ENCODE data around the gene CATSPERE. TPM values are rescaled to one million over a fixed set of nuclear protein-coding genes. Genes with fewer than 3 reads are reported as not detected.

The CATSPERE gene
- total RNA-seq, 1 experiment from 2014 or later, result 0.14 TPM

GRCh38 chr1:244422174-244422573 is 38.9 kb upstream of the CATSPERE start:
- no peaks in the 10 kb centered on the region for H3K9me3 Mint-ChIP-seq (ENCODE audit: unreplicated experiment)
- no peak for DNase-seq
- POLR2A ChIA-PET, result no interaction called here
- no peaks in the 10 kb centered on the region for H3K27me3 Mint-ChIP-seq (ENCODE audit: insufficient read depth, unreplicated experiment)
- Histone ChIP-seq H3K27me3 (replicated peaks; ENCODE audit: control insufficient read depth, insufficient read depth, low read length) (no peaks in the 10 kb centered on the region), H3K9me3 (no peaks in the 10 kb centered on the region), H3K4me3 (ENCODE audit: low read depth, low read length) (no peak overlapping the region), H3K4me1 (no peaks in the 10 kb centered on the region), H3K36me3 (ENCODE audit: control insufficient read depth, insufficient read depth, low read length) (peaks cover under 1% of the 10 kb centered on the region; the same call in 1 of the 2 replicates)
- CTCF ChIA-PET, result no interaction called here
- H3K27ac Mint-ChIP-seq (ENCODE audit: unreplicated experiment), result no peak overlapping the region
- intact Hi-C loops (cut with micrococcal nuclease; ENCODE audit: unreplicated experiment), result no loop called here
- peaks cover 56% of the 10 kb centered on the region for H3K36me3 Mint-ChIP-seq (ENCODE audit: insufficient read depth, unreplicated experiment)
- no peak overlapping the region for H3K4me3 Mint-ChIP-seq (ENCODE audit: unreplicated experiment)
- no TSS peak for BruUV-seq (replicated peaks)
- no peak for TF ChIP-seq CTCF (IDR thresholded peaks at IDR 0.05; ENCODE audit: insufficient read depth in 1 of 2, low read depth in 1 of 2, low read length in 1 of 2, severe bottlenecking in 1 of 2, unreplicated experiment in 1 of 2)
- no peaks in the 10 kb centered on the region for H3K4me1 Mint-ChIP-seq (ENCODE audit: low read depth, unreplicated experiment)

GRCh38 chr1:244424649-244425334 is 36.3 kb upstream of the CATSPERE start:
- ChIA-PET CTCF (interaction anchor here (1.5 kb wide), 1 partner anchor 10 kb away, joined by 3 read pairs; no protein-coding TSS in a partner anchor), POLR2A (no interaction called here)
- H3K4me1 Mint-ChIP-seq (ENCODE audit: low read depth, unreplicated experiment), result no peaks in the 10 kb centered on the region
- intact Hi-C loops (cut with micrococcal nuclease; ENCODE audit: unreplicated experiment), result no loop called here
- Histone ChIP-seq H3K4me3 (ENCODE audit: low read depth, low read length) (no peak overlapping the region), H3K36me3 (ENCODE audit: control insufficient read depth, insufficient read depth, low read length) (no peaks in the 10 kb centered on the region), H3K27me3 (replicated peaks; ENCODE audit: control insufficient read depth, insufficient read depth, low read length) (no peaks in the 10 kb centered on the region), H3K9me3 (no peaks in the 10 kb centered on the region), H3K4me1 (no peaks in the 10 kb centered on the region)
- H3K36me3 Mint-ChIP-seq (ENCODE audit: insufficient read depth, unreplicated experiment), result peaks cover 44% of the 10 kb centered on the region
- no peaks in the 10 kb centered on the region for H3K9me3 Mint-ChIP-seq (ENCODE audit: unreplicated experiment)
- TF ChIP-seq CTCF (IDR thresholded peaks at IDR 0.05; ENCODE audit: insufficient read depth in 1 of 2, low read depth in 1 of 2, low read length in 1 of 2, severe bottlenecking in 1 of 2, unreplicated experiment in 1 of 2), result no peak
- no peaks in the 10 kb centered on the region for H3K27me3 Mint-ChIP-seq (ENCODE audit: insufficient read depth, unreplicated experiment)
- no peak overlapping the region for H3K4me3 Mint-ChIP-seq (ENCODE audit: unreplicated experiment)
- no TSS peak for BruUV-seq (replicated peaks)
- no peak for DNase-seq
- no peak overlapping the region for H3K27ac Mint-ChIP-seq (ENCODE audit: unreplicated experiment)

- Mint-ChIP-seq H3K36me3 (ENCODE audit: insufficient read depth, unreplicated experiment) (peaks cover 29% of the 10 kb centered on the region), H3K27ac (ENCODE audit: unreplicated experiment) (no peak overlapping the region), H3K9me3 (ENCODE audit: unreplicated experiment) (no peaks in the 10 kb centered on the region), H3K4me3 (ENCODE audit: unreplicated experiment) (no peak overlapping the region), H3K4me1 (ENCODE audit: low read depth, unreplicated experiment) (no peaks in the 10 kb centered on the region), H3K27me3 (ENCODE audit: insufficient read depth, unreplicated experiment) (no peaks in the 10 kb centered on the region)
- no peak for TF ChIP-seq CTCF (IDR thresholded peaks at IDR 0.05; ENCODE audit: insufficient read depth in 1 of 2, low read depth in 1 of 2, low read length in 1 of 2, severe bottlenecking in 1 of 2, unreplicated experiment in 1 of 2)
- H3K36me3 ChIP-seq (ENCODE audit: control insufficient read depth, insufficient read depth, low read length), result no peaks in the 10 kb centered on the region
- intact Hi-C loops (cut with micrococcal nuclease; ENCODE audit: unreplicated experiment), result no loop called here
- no peak for DNase-seq
- no peaks in the 10 kb centered on the region for H3K9me3 ChIP-seq
- no TSS peak for BruUV-seq (replicated peaks)
- ChIA-PET CTCF (no interaction called here), POLR2A (interaction anchor here (0.9 kb wide), 1 partner anchor 34 kb away, joined by 3 read pairs; no protein-coding TSS in a partner anchor)
- H3K27me3 ChIP-seq (replicated peaks; ENCODE audit: control insufficient read depth, insufficient read depth, low read length), result no peaks in the 10 kb centered on the region
- no peaks in the 10 kb centered on the region for H3K4me1 ChIP-seq
- no peak overlapping the region for H3K4me3 ChIP-seq (ENCODE audit: low read depth, low read length)
These were observed 33.4 kb upstream of the CATSPERE start for GRCh38 chr1:244427647-244428046.
